IMR-90 (cell line): ENCODE measurements around the gene EMC8. TPM values are rescaled to one million over a fixed set of nuclear protein-coding genes. Genes with fewer than 3 reads are reported as not detected.

Experiments used
- ATAC-seq: fragments of 200-7000 bp; cut with Tn5 transposase; 2 replicates; pipeline ENCODE4 v1.9.1; 2020; ENCODE audit warnings: low read depth, mild to moderate bottlenecking, moderate library complexity
- BruUV-seq: library from RNA; stranded (reverse); fragments of 400-500 nt; replicated peaks from 2 replicates; lab custom pipeline; 2021; lab: Mats Ljungman, UMichigan
- CTCF ChIA-PET: fragments of 300-600 bp; formaldehyde crosslinking; extraction: SDS; loops from one replicate; lab custom pipeline; 2021; ENCODE audit warnings: antibody characterized with exemption; lab: Yijun Ruan, JAX
- POLR2A ChIA-PET: fragments of 300-600 bp; sonication (Branson Sonifier 250); formaldehyde crosslinking; loops from one replicate; lab custom pipeline; 2022; ENCODE audit warnings: antibody characterized with exemption; ENCODE audit not compliant: unreplicated experiment; lab: Charles Lee
- DNase-seq: peaks from one replicate; pipeline ENCODE4 v3.0.0; 2013
- H2AFZ ChIP-seq: replicated peaks from 2 replicates; pipeline ENCODE3; 2013; ENCODE audit warnings: low read length, mild to moderate bottlenecking; ENCODE audit not compliant: poor library complexity
- H2AK5ac ChIP-seq: 2 replicates; pipeline ENCODE4 v1.6.1; 2013; ENCODE audit warnings: low read depth, low read length, inconsistent platforms
- H2AK9ac ChIP-seq: replicated peaks from 2 replicates; pipeline ENCODE3; 2013; ENCODE audit warnings: mild to moderate bottlenecking, low read depth, low read length, moderate library complexity; ENCODE audit not compliant: poor library complexity
- H2BK120ac ChIP-seq: 2 replicates; pipeline ENCODE4 v1.6.1; 2013; ENCODE audit warnings: low read depth, low read length, inconsistent platforms
- H2BK15ac ChIP-seq: 3 replicates; pipeline ENCODE4 v1.6.1; 2013; ENCODE audit warnings: low read depth, low read length, inconsistent platforms
- H2BK20ac ChIP-seq: 2 replicates; pipeline ENCODE4 v1.6.1; 2013; ENCODE audit warnings: low read depth, mild to moderate bottlenecking, inconsistent platforms, low read length, moderate library complexity
- H2BK5ac ChIP-seq: 2 replicates; pipeline ENCODE4 v1.6.1; 2013; ENCODE audit warnings: mild to moderate bottlenecking, low read depth, low read length, inconsistent platforms; ENCODE audit not compliant: poor library complexity, severe bottlenecking
- H3K14ac ChIP-seq: replicated peaks from 2 replicates; pipeline ENCODE4 v1.6.1; 2013; ENCODE audit warnings: low read depth, low read length, inconsistent platforms
- H3K18ac ChIP-seq: 2 replicates; pipeline ENCODE4 v1.6.1; 2013; ENCODE audit warnings: low read depth, low read length, control low read depth
- H3K23ac ChIP-seq: 2 replicates; pipeline ENCODE4 v1.6.1; 2013; ENCODE audit warnings: low read depth, low read length, inconsistent platforms
- H3K27ac ChIP-seq: 2 replicates; pipeline ENCODE4 v1.5.1; 2013; ENCODE audit warnings: mild to moderate bottlenecking, control low read depth, low read length; ENCODE audit not compliant: insufficient read depth
- H3K27me3 ChIP-seq: 2 replicates; pipeline ENCODE4 v1.6.1; 2013; ENCODE audit warnings: low read length; ENCODE audit not compliant: control insufficient read depth, insufficient read depth
- H3K36me3 ChIP-seq: 2 replicates; pipeline ENCODE4 v1.6.1; 2013; ENCODE audit warnings: low read length, mixed read lengths; ENCODE audit not compliant: control insufficient read depth, insufficient read depth
- H3K4ac ChIP-seq: 2 replicates; pipeline ENCODE4 v1.6.1; 2013; ENCODE audit warnings: low read depth, low read length, inconsistent platforms
- H3K4me1 ChIP-seq: 2 replicates; pipeline ENCODE4 v1.6.1; 2013; ENCODE audit warnings: low read length, mixed read lengths; ENCODE audit not compliant: control insufficient read depth, insufficient read depth
- H3K4me2 ChIP-seq: 2 replicates; pipeline ENCODE4 v1.6.1; 2013; ENCODE audit warnings: low read depth, mild to moderate bottlenecking, control low read depth, low read length, moderate library complexity
- H3K4me3 ChIP-seq: 2 replicates; pipeline ENCODE4 v1.5.1; 2013; ENCODE audit warnings: low read depth, mild to moderate bottlenecking, control low read depth, low read length, moderate library complexity; ENCODE audit not compliant: insufficient read depth
- H3K56ac ChIP-seq: 2 replicates; pipeline ENCODE4 v1.6.1; 2013; ENCODE audit warnings: low read length, inconsistent platforms; ENCODE audit not compliant: insufficient read depth; ENCODE audit errors: extremely low read depth
- H3K79me1 ChIP-seq, 2 experiments: 2 replicates each; pipeline ENCODE4 v1.6.1; 2013; ENCODE audit warnings: low read length in 2 of 2, inconsistent platforms in 1 of 2, low read depth in 1 of 2
- H3K9ac ChIP-seq: 2 replicates; pipeline ENCODE4 v1.6.1; 2013; ENCODE audit warnings: low read depth, low read length, control low read depth
- H3K9me1 ChIP-seq: 2 replicates; pipeline ENCODE4 v1.6.1; 2013; ENCODE audit warnings: low read length, inconsistent platforms; ENCODE audit not compliant: insufficient read depth
- H3K9me3 ChIP-seq: 2 replicates; pipeline ENCODE4 v1.6.1; 2013; ENCODE audit warnings: low read length; ENCODE audit not compliant: control insufficient read depth, insufficient read depth
- H4K20me1 ChIP-seq: 2 replicates; pipeline ENCODE4 v1.6.1; 2013; ENCODE audit warnings: low read length, inconsistent platforms; ENCODE audit not compliant: insufficient read depth
- H4K5ac ChIP-seq: 2 replicates; pipeline ENCODE4 v1.6.1; 2013; ENCODE audit warnings: mild to moderate bottlenecking, low read depth, low read length, control low read depth
- H4K8ac ChIP-seq, 2 experiments: 2 replicates each; pipeline ENCODE4 v1.6.1; 2013; ENCODE audit warnings: low read depth in 2 of 2, low read length in 2 of 2, control low read depth in 1 of 2, inconsistent platforms in 1 of 2
- H4K91ac ChIP-seq: 2 replicates; pipeline ENCODE4 v1.6.1; 2013; ENCODE audit warnings: low read depth, low read length, inconsistent platforms; ENCODE audit not compliant: insufficient read depth
- BHLHE40 ChIP-seq: fragments of 150-350 bp; IDR thresholded peaks from 2 replicates; pipeline ENCODE4 v1.6.1; 2016; ENCODE audit warnings: mild to moderate bottlenecking, low read depth, low read length
- CHD1 ChIP-seq: IDR thresholded peaks from 2 replicates; pipeline ENCODE4 v1.6.1; 2012; ENCODE audit warnings: low read depth, low read length, improper control_type of control experiment
- CTCF ChIP-seq: conservative IDR thresholded peaks from 2 replicates; pipeline ENCODE4 v1.5.1; 2012; ENCODE audit warnings: mild to moderate bottlenecking, low read depth, low read length, improper control_type of control experiment
- ELK1 ChIP-seq: fragments of 150-350 bp; IDR thresholded peaks from 2 replicates; pipeline ENCODE4 v1.6.1; 2016; ENCODE audit warnings: low read depth, mild to moderate bottlenecking, low read length, moderate library complexity, borderline replicate concordance
- RAD21 ChIP-seq: IDR thresholded peaks from 2 replicates; pipeline ENCODE4 v1.6.1; 2012; ENCODE audit warnings: low read length, improper control_type of control experiment
- WGBS, 2 experiments: methylation state at CpG; one replicate each; pipeline versions ENCODE4 v1.1.5 to v1.1.7; 2013; ENCODE audit warnings: missing lambda C conversion rate in 2 of 2; ENCODE audit not compliant: insufficient read length in 1 of 2; ENCODE audit errors: extremely low coverage in 2 of 2; 5-methylcytosine and 5-hydroxymethylcytosine counted together
- dilution Hi-C: fragments of 300-500 bp; cut with HindIII; formaldehyde crosslinking; loops from one replicate; pipeline ENCODE4 v1.14.3; 2018; ENCODE audit warnings: low sequenced_read_pairs; ENCODE audit not compliant: unreplicated experiment
- in situ Hi-C: fragments of 300-500 bp; cut with MboI; formaldehyde crosslinking; loops from 3 replicates; pipeline ENCODE4 v1.14.3; 2019; ENCODE audit warnings: low sequenced_read_pairs, inconsistent platforms, mixed read lengths
- intact Hi-C: fragments of 100-400 bp; cut with micrococcal nuclease; formaldehyde crosslinking; loops from 2 replicates; pipeline ENCODE4 v1.10.0; 2022
- polyA plus RNA-seq, 3 experiments: library from polyadenylated mRNA; depleted of rRNA; stranded (reverse); fragments of >200 nt; gene quantifications; 2 replicates each; pipeline ENCODE4 v1.2.3, GENCODE V29; 2012; ENCODE audit warnings: low replicate concordance in 1 of 3
- total RNA-seq: library from RNA; depleted of rRNA; stranded (reverse); fragments of >200 nt; gene quantifications from 2 replicates; pipeline ENCODE4 v1.2.3, GENCODE V29; 2012

Gene EMC8
- total and polyA plus RNA-seq, 2 of the 4 experiments (the other 2 are of a cell fraction): 23.7 to 48.9 TPM

- Histone ChIP-seq H4K8ac (peak overlapping the region; percentile 43 to 70; a peak in 3 of 4 replicates), H3K9ac (no peak overlapping the region), H2AK9ac (peak overlapping the region; percentile 86), H2BK15ac (peak overlapping the region; percentile 62; the same call in 1 of the 3 replicates), H2AK5ac (peak overlapping the region; percentile 69), H3K56ac (peak overlapping the region; percentile 13; the same call in 1 of the 2 replicates), H3K9me1 (peaks cover 16% of the 10 kb centered on the region), H3K9me3 (no peaks in the 10 kb centered on the region), H3K23ac (no peak overlapping the region), H3K27ac (no peak overlapping the region), H2BK120ac (peak overlapping the region; percentile 81), H3K4me2 (no peak overlapping the region), H4K91ac (peak overlapping the region; percentile 86), H3K4me3 (no peak overlapping the region), H3K79me1 (peaks cover 0 to 10% of the 10 kb centered on the region in 2 experiments; a peak in 1 of 4 replicates), H3K4me1 (peaks cover 10% of the 10 kb centered on the region), H3K36me3 (peaks cover 2% of the 10 kb centered on the region), H3K18ac (no peak overlapping the region), H2AFZ (peak overlapping the region; percentile 94), H2BK20ac (peak overlapping the region; percentile 77), H3K4ac (peak overlapping the region; percentile 91), H2BK5ac (peak overlapping the region; percentile 4), H3K27me3 (no peaks in the 10 kb centered on the region), H4K5ac (peak overlapping the region; percentile 42; the same call in 1 of the 2 replicates), H4K20me1 (no peaks in the 10 kb centered on the region), H3K14ac (peak overlapping the region; percentile 53; the same call in 1 of the 2 replicates)
- intact Hi-C loops: no loop called here
- peak; percentile 13; the same call in 1 of the 2 replicates for ATAC-seq
- in situ Hi-C loops: no loop called here
- CTCF ChIA-PET: no interaction called here
- dilution Hi-C loops: no loop called here
- TF ChIP-seq BHLHE40 (no peak), RAD21 (no peak), ELK1 (no peak), CTCF (no peak), CHD1 (no peak)
- no CpG with 5 or more reads among the region's 2 CpGs for WGBS, 2 experiments
- POLR2A ChIA-PET: no interaction called here
- BruUV-seq: no TSS peak
- DNase-seq: no peak
Measured at GRCh38 chr16:85768199-85768598, 31.1 kb downstream of the EMC8 start.
